Central memory CD4-positive, alpha-beta T cell (primary cell): ENCODE data around the gene LRRC8A.
"Not testable (repeated sequence)": the region's sequence is repeated elsewhere in the genome, so short reads cannot be mapped to it uniquely, and the experiment has no call there.

Experiments used
- DNase-seq: peaks from one replicate; pipeline ENCODE4 v3.0.0; 2022

LRRC8A gene

DNA sequence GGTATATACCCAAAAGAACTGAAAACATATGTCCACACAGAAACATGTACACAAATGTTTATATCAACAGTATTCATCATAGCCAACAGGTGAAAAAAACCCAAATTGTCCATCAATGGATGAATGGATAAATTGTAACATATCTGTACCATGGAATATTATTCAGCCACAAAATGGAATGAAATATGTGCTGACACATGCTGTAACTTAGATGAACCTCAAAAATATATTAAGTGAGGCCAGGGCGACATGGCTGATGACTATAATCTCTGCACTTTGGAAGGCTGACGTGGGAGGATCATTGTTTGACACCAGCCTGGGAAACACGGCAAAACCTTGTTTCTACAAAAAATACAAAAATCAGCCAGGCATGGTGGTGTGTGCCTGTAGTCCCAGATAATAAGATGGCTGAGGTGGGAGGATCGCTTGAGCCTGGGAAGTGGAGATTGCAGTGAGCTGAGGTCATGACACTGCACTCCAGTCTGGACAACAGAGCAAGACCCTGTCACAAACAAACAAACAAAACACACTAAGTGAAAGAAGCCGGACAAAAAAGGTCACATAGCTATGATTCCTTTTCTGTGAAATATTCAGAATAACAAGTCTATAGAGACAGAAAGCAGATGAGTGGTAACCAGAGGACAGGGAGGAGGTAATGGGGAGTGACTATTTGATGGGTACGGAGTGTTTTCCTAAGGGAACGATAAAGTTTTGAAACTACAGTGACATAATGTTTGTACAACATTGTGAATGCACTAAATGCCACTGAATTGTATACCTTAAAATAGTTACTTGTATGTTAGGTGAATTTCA lies 11.6 kb upstream of the LRRC8A start:
- no peak for DNase-seq

DNA sequence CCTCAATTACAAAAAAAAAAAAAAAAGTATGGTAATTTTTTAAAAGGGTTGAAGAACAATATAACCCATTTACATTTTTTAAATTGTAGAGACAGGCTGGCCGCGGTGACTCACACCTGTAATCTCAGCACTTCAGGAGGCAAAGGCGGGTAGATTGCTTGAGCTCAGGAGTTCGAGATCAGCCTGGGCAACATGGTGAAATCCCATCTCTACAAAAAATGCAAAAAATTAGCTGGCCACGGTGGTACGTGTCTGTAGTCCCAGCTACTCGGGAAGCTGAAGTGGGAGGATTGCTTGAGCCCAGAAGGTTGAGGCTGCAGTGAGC lies 11.0 kb upstream of the LRRC8A start:
- not testable (repeated sequence) for DNase-seq

DNA sequence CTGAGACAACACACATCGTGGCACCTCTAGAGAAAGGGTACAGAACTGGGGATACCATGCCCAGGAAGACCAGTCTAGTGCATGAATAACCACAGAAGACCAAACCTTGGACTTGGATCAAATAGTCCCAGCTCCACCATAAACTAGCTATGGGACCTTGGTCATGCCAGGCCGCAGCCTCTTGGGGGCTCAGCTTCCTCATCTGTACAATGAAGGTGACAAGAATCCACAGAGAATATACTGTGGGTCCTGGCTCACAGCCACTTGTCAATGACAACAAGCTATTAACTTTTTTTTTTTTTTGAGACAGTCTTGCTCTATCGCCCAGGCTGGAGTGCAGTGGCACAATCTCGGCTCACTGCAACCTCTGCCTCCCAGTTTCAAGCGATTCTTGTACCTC lies 4.1 kb upstream of the LRRC8A start:
- DNase-seq, result no peak

DNA sequence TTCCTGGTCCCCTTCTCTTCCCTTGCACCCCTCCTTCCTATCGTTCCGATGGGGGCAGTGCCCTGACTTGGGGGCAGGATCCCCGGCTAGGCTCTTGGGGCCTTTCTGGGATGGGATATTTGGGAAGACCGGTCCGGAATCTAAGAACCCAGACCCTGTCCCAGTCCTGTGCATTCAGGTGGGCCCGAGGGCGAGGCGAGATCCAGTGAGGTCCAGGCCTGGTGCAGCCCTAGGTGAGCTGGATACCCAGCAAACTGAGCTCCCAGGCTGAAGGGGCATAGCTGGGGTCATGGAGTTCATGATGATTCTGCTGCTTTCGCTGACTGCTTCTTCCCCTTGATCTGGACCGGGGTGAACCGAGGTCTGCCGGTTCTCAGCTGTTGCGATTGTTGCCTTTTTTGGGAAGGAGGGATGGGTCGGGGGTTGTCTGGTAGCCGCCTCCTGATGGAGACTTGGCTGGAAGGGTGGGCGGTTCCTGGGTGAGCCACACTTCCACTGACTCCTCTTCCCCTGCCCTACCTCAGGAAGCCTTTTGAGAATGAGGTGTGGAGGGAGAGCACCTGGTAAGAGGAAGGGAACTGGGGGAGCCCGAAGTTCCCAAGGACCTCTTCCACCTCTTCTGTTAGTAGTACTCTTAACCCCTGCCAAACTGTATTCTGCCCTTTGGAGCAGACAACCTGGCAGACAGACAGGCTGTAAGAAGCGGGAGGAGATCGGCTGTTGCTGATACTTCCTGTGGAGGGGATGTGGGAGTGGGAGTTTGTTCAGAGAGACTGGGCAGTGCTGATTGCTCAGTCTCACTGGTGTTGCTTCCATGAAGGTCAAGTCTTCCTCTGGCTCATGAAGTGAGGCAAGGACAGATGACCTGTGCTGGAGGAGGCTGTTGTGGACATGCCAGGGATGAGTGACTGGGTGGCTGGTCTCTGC lies 1.0 kb downstream of the LRRC8A start:
- no peak for DNase-seq

DNA sequence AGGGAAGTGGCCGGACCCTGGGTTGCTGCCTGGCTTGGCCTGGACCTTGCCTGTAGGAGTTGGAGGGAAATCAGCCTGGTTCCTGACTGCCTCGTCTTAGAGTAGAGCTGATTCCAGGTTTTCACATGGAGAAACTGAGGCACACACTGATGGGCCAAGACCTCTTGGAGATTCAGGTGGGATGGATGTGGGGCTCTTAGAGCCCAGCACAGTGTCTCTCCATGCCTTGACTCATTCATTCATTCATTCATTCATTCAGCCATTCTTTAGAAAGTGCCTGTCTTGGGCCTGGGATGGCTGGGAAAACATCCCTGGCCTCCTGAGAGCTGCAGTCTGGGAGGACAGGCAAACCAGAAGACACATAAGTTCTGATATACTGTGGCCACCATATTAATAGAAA lies 2.2 kb downstream of the LRRC8A start:
- no peak for DNase-seq

DNA sequence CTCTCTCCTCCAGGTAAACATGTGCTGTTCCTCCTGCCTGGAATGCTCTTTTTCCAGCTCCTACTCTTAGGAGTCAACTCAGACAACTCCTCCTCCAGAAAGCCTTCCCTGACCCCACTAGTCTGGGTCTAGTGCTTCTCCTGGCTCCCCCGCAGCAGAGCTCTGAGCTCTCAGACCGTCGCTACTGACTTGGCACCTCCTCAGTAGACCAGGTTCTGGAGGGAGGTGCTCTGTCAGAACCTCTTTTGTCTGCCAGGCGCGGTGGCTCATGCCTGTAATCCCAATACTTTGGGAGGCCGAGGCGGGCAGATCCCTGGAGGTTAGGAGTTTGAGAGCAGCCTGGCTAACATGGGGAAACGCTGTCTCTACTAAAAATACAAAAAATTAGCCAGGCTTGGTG lies 3.4 kb downstream of the LRRC8A start:
- DNase-seq, result no peak

DNA sequence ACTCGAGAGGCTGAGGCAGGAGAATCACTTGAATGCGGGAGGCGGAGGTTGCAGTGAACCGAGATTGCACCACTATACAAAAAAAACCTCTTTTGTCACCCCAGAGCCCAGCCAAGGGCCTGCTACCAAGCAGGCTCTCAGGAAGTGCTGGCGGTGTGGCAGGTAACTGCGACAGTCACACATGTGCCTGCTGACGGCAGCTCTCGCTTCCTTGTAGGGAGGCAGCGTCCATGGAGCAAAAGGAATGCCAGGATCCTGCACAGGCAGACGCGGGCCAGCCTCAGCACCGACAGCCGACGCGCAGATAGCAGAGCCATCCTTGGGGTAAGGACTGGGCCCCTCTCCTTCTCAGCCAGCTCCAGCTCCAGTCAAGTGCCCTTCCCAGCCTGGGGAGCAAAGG lies 3.9 kb downstream of the LRRC8A start:
- DNase-seq, result no peak

DNA sequence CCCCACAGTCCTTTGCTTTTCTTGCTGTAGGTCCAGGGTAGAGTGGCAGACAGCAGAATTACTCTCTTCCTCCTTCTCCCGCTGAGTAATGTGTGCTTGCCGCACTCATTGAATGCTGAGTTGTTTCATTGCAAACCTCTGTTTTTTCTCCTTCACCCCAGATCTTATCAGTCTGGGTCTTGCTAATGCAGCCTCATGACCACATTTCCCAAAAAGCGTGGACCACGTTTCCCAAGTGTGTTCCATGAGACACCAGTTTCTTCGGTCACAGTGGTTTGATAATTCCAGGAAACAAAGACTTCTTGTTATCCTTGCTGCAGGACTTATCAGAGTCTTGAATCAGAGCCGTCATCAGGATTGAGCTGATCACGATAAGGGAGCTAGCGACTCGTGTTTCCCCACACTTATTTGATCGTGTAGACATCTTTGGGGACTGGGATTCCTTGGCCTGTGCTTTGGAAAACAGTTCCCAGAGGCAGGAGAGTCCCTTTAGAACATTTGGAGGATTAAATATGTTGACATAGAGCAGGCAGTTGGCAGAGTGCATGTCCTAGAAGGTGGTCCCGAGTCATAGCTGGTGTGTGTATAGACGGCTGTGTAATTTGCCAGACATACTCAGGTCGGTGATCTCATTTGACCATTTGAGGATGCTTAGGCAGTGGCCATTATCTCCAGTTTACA lies 4.4 kb downstream of the LRRC8A start:
- DNase-seq, result no peak

DNA sequence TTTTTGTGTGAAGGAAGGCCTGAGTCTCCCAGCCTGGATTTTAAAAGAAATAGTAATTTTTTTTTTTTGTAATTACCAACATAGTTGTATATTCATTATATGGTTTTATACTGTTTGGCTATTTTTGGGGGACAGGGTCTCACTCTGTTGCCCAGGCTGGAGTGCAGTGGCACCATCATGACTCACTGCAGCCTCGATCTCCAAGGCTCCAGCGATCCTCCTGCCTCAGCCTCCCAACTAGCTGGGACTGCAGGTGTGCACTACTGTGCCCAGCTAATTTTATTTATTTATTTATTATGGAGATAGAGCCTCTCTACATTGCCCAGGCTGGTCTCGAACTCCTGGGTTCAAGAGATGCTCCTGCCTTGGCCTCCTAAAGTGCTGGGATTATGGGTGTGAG lies 5.1 kb downstream of the LRRC8A start:
- DNase-seq, result no peak

DNA sequence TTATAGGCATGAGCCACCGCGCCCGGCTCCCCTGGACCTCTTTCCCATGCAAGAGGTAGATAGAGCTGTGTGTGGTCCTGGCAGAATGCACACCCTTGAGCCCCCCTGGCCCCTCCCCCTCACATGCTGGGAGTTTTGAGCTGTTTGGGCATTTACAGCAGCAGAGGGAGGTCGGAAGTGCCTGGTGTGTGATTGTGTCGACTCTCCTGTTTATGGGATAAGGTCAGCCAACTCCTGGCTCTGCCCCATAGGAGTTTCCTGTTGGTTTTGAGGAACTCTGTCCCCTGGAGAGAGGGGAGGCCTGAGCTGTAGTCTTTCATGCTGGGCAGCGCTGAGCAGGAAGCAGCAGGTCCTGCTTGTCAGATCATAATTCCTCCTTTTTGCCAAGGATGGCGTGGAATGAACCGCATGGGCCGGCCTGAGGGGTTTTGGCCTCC lies 6.0 kb downstream of the LRRC8A start:
- no peak for DNase-seq

DNA sequence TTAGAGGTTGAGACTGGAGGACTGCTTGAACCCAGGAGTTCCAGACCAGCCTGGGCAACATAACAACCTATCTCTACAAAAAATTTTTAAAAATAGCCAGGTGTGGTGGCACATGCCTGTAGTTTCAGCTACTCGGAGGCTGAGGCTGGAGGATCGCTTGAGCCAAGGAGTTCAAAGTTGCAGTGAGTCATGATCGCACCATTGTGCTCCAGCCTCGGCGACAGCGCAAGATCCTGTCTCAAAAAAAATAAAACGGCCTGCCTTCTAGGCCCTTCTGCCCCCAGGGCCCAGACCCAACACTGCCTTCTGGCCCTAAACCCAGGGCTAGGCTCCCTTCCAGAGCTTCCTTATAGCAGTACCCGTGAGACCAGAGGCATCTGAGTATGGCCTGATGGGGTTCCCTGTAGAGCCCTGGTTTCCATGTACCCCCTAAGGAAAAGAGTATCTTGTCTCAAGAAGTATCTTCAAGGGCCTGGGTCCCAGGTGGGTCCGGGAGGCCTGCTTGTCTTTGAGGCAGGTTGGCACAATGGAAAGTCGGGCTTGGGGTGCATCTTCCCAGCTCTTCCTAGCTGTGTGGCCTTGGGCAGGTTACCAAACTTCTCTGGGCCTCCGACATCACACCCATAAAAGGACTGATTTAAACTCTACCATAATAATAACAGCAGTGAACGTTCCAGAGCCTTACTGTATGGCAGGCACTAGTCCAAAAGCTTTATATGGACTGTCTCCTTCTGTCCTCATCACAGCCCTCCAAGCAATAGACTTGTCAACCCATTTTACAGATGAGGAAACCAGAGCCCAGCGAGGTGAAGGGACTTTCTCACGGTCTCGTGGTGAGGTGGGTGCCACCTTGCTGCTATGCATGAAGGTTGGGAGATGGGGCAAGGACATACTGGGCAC lies 9.6 kb downstream of the LRRC8A start:
- DNase-seq, result no peak

DNA sequence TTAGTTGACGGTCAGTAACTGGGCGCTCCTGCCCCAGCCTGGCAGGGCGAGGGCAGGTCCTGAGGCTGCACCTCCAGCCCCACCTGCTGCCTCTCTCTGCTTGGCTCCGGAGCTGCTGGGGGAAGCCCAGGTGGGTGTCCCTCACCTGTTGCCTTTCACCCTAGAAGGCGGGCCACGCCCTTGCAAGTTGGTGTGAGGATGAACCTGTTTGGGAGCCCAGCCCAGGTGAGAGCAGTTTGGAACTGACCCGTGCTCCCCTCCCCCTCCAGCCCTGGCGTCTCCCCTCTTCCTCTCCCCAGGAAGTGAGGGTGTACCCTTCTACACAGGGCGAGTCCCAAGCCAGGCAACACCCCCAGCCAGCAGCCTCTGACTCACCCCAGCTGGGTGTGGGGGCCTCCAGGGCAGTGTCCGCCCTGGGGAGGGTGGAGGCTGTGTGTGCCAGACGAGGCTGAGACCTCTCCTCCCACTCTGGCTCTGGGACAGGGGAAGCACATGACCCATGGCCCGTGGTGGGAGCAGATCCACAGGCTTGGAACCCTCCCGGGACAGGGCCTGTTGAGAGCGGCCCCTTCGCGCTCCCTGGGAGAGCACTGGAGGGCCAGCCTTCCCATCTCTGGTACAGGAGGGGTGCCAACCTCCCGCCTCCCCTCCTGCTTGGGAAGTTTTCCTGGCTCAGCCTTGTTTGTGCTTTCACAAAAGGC lies 10.4 kb downstream of the LRRC8A start:
- no peak for DNase-seq

DNA sequence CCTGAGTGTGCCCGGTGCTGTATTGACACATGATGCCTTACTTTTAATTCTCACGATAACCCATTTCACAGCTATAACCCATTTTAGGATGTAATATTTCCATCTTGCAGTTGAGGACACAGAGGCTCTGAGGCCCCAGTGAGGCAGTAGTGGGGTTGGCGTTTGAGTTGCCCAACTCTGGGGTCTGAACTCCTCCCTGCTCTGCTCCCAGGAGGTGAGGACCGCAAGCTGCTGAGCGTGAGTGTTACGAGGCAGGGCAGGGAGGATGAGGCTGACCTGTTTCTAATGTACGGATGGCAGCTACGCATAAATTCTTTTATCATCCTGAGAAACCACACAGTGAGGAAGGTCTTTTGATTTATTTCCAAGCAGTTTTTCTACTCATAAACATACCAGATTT lies 11.4 kb downstream of the LRRC8A start:
- no peak for DNase-seq

DNA sequence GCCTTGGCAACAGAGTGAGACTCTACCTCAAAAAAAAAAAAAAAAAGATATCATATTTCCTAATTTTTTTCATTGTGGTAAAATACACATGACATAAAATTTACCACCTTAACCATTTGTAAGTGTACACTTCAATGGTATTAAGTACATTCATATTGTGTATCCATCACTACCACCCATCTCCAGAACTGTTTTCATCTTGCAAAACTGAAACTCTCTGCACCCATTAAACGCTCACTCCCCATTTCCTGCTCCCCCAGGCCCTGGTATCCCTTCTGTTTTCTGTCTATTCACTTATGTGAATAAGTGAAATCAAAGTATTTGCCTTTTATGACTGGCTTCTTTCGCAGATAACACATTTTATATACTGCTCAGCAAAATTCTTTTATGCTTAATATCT lies 12.8 kb downstream of the LRRC8A start:
- peak; percentile 24 for DNase-seq

DNA sequence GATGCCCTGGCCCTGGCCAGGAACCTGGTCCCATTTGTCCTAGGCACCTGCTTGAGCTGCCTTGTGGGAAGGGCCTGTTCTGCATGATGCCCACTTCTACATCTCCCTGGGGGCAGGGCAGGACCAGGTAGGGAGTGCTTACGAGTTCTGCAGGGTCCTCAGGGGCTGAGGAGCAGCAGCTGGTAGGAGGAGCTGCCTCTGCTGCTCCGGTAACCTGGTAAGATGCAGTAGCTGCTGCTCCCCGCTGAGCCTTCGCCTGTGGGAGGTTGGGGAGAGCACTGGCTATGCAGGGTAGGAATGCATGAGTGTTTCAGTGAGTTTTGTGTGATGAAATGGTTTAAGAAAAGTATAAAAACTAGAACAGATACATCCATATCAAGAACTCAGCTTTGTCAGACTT lies 13.6 kb downstream of the LRRC8A start:
- no peak for DNase-seq

DNA sequence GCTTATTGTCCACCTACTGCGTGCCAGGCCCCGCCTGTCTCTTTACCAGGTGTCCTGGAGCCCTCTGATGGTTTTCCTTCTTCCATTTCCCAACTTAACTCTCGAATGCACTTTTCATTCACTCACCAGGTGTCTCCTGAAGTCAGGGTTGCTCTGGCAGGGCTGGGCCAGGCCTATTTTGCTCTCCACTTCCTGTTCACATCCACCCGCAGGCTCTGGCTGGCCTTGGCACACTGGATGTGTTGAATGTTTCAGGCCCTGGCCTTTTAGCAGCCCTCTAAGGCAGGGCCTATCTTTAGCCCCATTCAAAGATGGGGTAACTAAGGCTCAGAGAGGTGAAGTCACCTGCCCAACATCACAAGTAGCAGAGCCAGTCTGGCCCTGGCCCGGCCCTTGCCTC lies 16.4 kb downstream of the LRRC8A start:
- DNase-seq, result no peak

DNA sequence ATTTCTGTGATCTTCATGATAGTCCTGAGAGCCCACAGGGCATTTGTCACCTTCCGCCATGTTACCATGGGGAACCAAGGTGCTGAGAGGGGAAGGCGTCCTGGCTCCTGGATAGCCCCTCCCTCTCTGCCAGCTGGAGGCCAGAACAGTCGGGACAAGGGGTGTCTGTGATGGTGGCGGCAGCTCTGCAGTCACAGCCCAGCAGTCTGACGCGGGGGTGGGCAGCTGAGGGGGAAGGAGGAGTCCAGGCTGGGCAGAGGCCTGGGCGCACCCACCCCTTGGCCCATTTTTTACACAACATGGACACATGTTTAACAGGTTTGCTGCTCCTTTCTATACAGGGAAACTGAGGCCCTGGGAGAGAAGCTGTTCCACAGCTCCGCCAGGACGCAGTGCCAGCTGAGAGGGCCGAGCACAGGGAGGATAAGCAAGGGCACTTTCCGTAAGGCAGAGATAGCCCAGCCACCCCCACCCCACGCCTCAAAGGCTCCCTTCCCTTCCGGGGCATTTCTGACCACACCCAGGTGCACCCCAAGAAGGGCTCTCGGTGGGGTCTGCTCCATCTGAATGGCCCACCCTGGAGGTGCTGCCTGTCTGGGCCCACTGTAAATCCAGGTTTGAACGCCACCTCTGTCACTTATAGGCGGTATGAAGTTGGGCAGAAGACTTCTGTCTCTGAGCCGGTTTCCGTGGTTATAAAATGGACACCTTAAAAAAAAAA lies 17.1 kb downstream of the LRRC8A start:
- DNase-seq, result no peak

DNA sequence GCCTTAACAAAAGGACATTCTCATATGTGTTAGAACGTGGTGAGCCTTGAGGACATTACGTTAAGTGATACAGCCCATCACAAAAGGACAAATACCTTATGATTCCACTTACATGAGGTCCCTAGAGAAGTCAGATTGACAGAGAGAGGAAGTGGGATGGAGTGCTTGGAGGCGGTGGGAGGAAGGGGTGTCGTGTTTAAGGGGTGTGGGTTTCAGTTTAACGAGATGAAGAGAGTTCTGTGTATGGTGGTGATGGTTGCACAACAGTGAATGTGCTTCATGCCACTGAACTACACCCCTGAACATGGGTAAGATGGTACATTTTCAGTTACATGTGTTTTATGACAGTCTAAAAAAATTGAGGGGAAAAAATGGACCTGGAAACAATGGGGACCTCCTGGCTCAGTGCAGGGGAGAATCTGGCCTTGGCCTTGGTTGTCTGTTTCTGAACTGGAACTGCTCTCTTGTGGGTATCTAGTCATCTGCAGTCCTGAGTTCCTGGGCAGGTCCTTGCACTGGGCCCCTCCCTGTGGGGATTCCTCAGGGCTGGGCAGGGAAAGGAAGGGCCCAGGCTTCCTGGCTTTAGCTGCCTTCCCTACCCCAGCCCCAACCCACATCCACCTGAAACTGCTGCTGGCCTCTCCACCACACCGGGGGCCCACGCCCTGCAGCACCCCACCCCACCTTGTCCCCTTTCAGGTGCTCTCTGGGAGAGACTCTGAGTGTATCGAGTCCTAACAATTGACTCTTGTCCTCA lies 17.8 kb downstream of the LRRC8A start:
- DNase-seq, result peak; percentile 16

DNA sequence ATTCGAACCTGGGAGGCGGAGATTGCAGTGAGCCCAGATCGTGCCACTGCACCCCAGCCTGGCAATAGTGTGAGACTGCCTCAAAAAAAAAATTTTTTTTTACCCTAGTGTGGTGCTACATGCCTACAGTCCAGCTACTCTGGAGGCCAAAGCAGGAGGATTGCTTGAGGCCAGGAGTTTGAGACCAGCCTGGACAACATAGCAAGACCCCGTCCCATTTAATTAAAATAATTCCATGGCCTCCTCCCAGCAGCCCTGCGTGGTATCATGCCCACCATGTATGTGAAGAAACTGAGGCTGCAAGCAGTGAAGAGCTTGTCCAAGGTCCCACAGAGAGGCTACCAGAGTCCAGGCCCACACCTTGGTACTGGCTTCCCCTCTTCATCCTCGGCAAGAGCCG lies 19.4 kb downstream of the LRRC8A start:
- DNase-seq, result no peak

DNA sequence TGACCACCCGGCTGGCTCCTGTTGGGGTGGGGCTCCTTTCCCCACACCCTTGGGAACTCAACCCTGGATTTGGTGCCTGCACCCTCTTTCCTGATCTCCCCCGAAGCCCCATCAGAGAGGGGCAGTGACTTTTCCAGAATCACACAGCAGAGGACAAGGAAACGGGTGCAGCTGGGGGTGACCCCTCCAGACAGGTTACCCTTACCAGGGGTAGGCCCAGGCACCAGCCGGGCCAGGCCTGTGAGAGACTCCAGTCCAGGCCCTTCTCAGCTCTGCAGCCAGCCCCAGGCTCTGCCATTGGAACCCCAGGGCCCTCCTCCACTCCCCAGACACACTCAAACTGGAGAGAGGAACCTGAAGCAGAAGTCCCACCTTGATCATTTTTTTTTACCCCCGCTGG lies 19.9 kb downstream of the LRRC8A start:
- no peak for DNase-seq
